SJSA1 (cell line): Measurements from ENCODE around the gene GCSAML. TPM values are rescaled to one million over a fixed set of nuclear protein-coding genes. Genes with fewer than 3 reads are reported as not detected.

Experiments used
- DNase-seq, 2 experiments: peaks; one replicate each; pipeline ENCODE4 v3.0.0-alpha.2; 2015 to 2020; ENCODE audit warnings: low spot score in 2 of 2, low read depth in 1 of 2
- H3K27ac ChIP-seq: fragments of 250-450 bp; sonication (Bioruptor Pico); 2 replicates; pipeline ENCODE4 v1.5.1; 2020; ENCODE audit warnings: mild to moderate bottlenecking, moderate library complexity
- H3K27me3 ChIP-seq: fragments of 250-450 bp; sonication (Bioruptor Pico); replicated peaks from 2 replicates; pipeline ENCODE4 v1.5.1; 2020; ENCODE audit warnings: mild to moderate bottlenecking, moderate library complexity
- H3K36me3 ChIP-seq: fragments of 250-450 bp; sonication (Bioruptor Pico); 2 replicates; pipeline ENCODE4 v1.5.1; 2020; ENCODE audit warnings: mild to moderate bottlenecking
- H3K4me1 ChIP-seq: fragments of 250-450 bp; sonication (Bioruptor Pico); replicated peaks from 2 replicates; pipeline ENCODE4 v1.6.1; 2021; ENCODE audit warnings: mild to moderate bottlenecking
- H3K4me3 ChIP-seq: fragments of 250-450 bp; sonication (Bioruptor Pico); 2 replicates; pipeline ENCODE4 v1.5.1; 2020; ENCODE audit warnings: mild to moderate bottlenecking
- H3K9me3 ChIP-seq: fragments of 250-450 bp; sonication (Bioruptor Pico); replicated peaks from 2 replicates; pipeline ENCODE4 v1.5.1; 2020; ENCODE audit warnings: mild to moderate bottlenecking
- total RNA-seq: library from RNA; depleted of rRNA; stranded (reverse); fragments of >200 nt; shearing (Covaris generic); gene quantifications from 2 replicates; pipeline ENCODE4 v1.2.3, GENCODE V29; 2014

Gene GCSAML
- total RNA-seq, 1 experiment from 2014 or later: not detected

- Histone ChIP-seq H3K9me3 (peaks cover 7% of the 10 kb centered on the region), H3K4me3 (no peak overlapping the region), H3K27ac (no peak overlapping the region), H3K27me3 (no peaks in the 10 kb centered on the region), H3K36me3 (no peaks in the 10 kb centered on the region), H3K4me1 (no peaks in the 10 kb centered on the region)
- no peak for DNase-seq
Observed at GRCh38 chr1:247540581-247540980, 8.4 kb upstream of the GCSAML start.

- H3K27ac ChIP-seq: no peak overlapping the region
- no peaks in the 10 kb centered on the region for H3K27me3 ChIP-seq
- no peaks in the 10 kb centered on the region for H3K36me3 ChIP-seq
- H3K4me3 ChIP-seq: no peak overlapping the region
- no peaks in the 10 kb centered on the region for H3K4me1 ChIP-seq
- DNase-seq: no peak
- H3K9me3 ChIP-seq: 0 out of 2 replicates have a peak, but pooled peaks cover 4% of the 10 kb centered on the region
Observed at GRCh38 chr1:247542811-247543210, 6.1 kb upstream of the GCSAML start.

- no peaks in the 10 kb centered on the region for H3K27me3 ChIP-seq
- no peak for DNase-seq
Observed at GRCh38 chr1:247548092-247548491, 842 bp upstream of the GCSAML start.

GRCh38 chr1:247551721-247552120 lies 2.8 kb downstream of the GCSAML start:
- no peaks in the 10 kb centered on the region for H3K4me1 ChIP-seq
- no peaks in the 10 kb centered on the region for H3K27me3 ChIP-seq
- no peak overlapping the region for H3K4me3 ChIP-seq
- H3K9me3 ChIP-seq: 0 out of 2 replicates have a peak, but pooled peaks cover 15% of the 10 kb centered on the region
- no peak overlapping the region for H3K27ac ChIP-seq
- no peaks in the 10 kb centered on the region for H3K36me3 ChIP-seq
- DNase-seq: no peak

More at GRCh38 chr1:247548092-247548491, 842 bp upstream of the GCSAML start:
- no peaks in the 10 kb centered on the region for H3K36me3 ChIP-seq
- H3K27ac ChIP-seq: no peak overlapping the region
- H3K4me3 ChIP-seq: no peak overlapping the region
- H3K9me3 ChIP-seq: 0 out of 2 replicates have a peak, but pooled peaks cover 11% of the 10 kb centered on the region
- no peaks in the 10 kb centered on the region for H3K4me1 ChIP-seq

GRCh38 chr1:247552231-247552630 lies 3.3 kb downstream of the GCSAML start:
- Histone ChIP-seq H3K27me3 (no peaks in the 10 kb centered on the region), H3K4me3 (no peak overlapping the region), H3K9me3 (0 out of 2 replicates have a peak, but pooled peaks cover 15% of the 10 kb centered on the region), H3K36me3 (no peaks in the 10 kb centered on the region), H3K4me1 (no peaks in the 10 kb centered on the region), H3K27ac (no peak overlapping the region)
- no peak for DNase-seq

GRCh38 chr1:247557926-247558674 lies 9.2 kb downstream of the GCSAML start:
- no peaks in the 10 kb centered on the region for H3K4me1 ChIP-seq
- 0 out of 2 replicates have a peak, but pooled peaks cover 4% of the 10 kb centered on the region for H3K9me3 ChIP-seq
- H3K4me3 ChIP-seq: no peak overlapping the region
- no peaks in the 10 kb centered on the region for H3K27me3 ChIP-seq
- H3K36me3 ChIP-seq: no peaks in the 10 kb centered on the region
- H3K27ac ChIP-seq: no peak overlapping the region
- DNase-seq: no peak

- DNase-seq: no peak
- Histone ChIP-seq H3K27me3 (no peaks in the 10 kb centered on the region), H3K36me3 (no peaks in the 10 kb centered on the region), H3K4me3 (no peak overlapping the region), H3K4me1 (no peaks in the 10 kb centered on the region), H3K27ac (no peak overlapping the region), H3K9me3 (0 out of 2 replicates have a peak, but pooled peaks cover under 1% of the 10 kb centered on the region)
Observed at GRCh38 chr1:247561711-247562110, 12.8 kb downstream of the GCSAML start.

GRCh38 chr1:247562198-247562597 lies 13.3 kb downstream of the GCSAML start:
- H3K36me3 ChIP-seq: no peaks in the 10 kb centered on the region
- no peaks in the 10 kb centered on the region for H3K4me1 ChIP-seq
- no peak for DNase-seq
- no peak overlapping the region for H3K4me3 ChIP-seq
- H3K9me3 ChIP-seq: no peaks in the 10 kb centered on the region
- no peak overlapping the region for H3K27ac ChIP-seq
- no peaks in the 10 kb centered on the region for H3K27me3 ChIP-seq

GRCh38 chr1:247574236-247574635 lies 25.3 kb downstream of the GCSAML start:
- 0 out of 2 replicates have a peak, but pooled peaks cover 5% of the 10 kb centered on the region for H3K9me3 ChIP-seq
- H3K27ac ChIP-seq: no peak overlapping the region
- H3K4me3 ChIP-seq: no peak overlapping the region
- no peaks in the 10 kb centered on the region for H3K36me3 ChIP-seq
- no peaks in the 10 kb centered on the region for H3K4me1 ChIP-seq
- H3K27me3 ChIP-seq: no peaks in the 10 kb centered on the region
- DNase-seq: no peak

- Histone ChIP-seq H3K36me3 (no peaks in the 10 kb centered on the region), H3K27me3 (no peaks in the 10 kb centered on the region), H3K9me3 (peaks cover 10% of the 10 kb centered on the region; the same call in 1 of the 2 replicates), H3K27ac (no peak overlapping the region), H3K4me1 (no peaks in the 10 kb centered on the region), H3K4me3 (no peak overlapping the region)
- no peak for DNase-seq
Observed at GRCh38 chr1:247574664-247575063, 25.7 kb downstream of the GCSAML start.

GRCh38 chr1:247576514-247576913 lies 27.6 kb downstream of the GCSAML start:
- Histone ChIP-seq H3K27ac (no peak overlapping the region), H3K4me3 (no peak overlapping the region), H3K27me3 (no peaks in the 10 kb centered on the region), H3K36me3 (no peaks in the 10 kb centered on the region), H3K4me1 (no peaks in the 10 kb centered on the region), H3K9me3 (peaks cover 11% of the 10 kb centered on the region; the same call in 1 of the 2 replicates)
- DNase-seq: no peak

- no peaks in the 10 kb centered on the region for H3K36me3 ChIP-seq
- H3K9me3 ChIP-seq: peaks cover 11% of the 10 kb centered on the region; the same call in 1 of the 2 replicates
- H3K27ac ChIP-seq: no peak overlapping the region
- H3K4me3 ChIP-seq: no peak overlapping the region
- no peak for DNase-seq
- H3K27me3 ChIP-seq: no peaks in the 10 kb centered on the region
- H3K4me1 ChIP-seq: no peaks in the 10 kb centered on the region
Observed at GRCh38 chr1:247578946-247579460, 30.1 kb downstream of the GCSAML start.

GRCh38 chr1:247588060-247588459 lies 39.1 kb downstream of the GCSAML start, which contains the start of gene OR2G2:
OR2G2 (plus strand) TSS chr1:247588360; CDS start chr1:247588360, 0 bp downstream.
- H3K36me3 ChIP-seq: no peaks in the 10 kb centered on the region
- H3K4me1 ChIP-seq: no peaks in the 10 kb centered on the region
- H3K27me3 ChIP-seq: no peaks in the 10 kb centered on the region
- H3K4me3 ChIP-seq: no peak within 1 kb of the TSS
- peaks cover 2% of the 10 kb centered on the region; the same call in 1 of the 2 replicates for H3K9me3 ChIP-seq
- DNase-seq: no peak
- no peak within 1 kb of the TSS for H3K27ac ChIP-seq

- no peaks in the 10 kb centered on the region for H3K4me1 ChIP-seq
Observed at GRCh38 chr1:247605286-247605685, 56.4 kb downstream of the GCSAML start, which contains the start of gene OR2G3. OR2G3 (plus strand) TSS chr1:247605586; CDS start chr1:247605586, 0 bp downstream.

More at GRCh38 chr1:247605286-247605685, 56.4 kb downstream of the GCSAML start, which contains the start of gene OR2G3:
- Histone ChIP-seq H3K27ac (no peak within 1 kb of the TSS), H3K36me3 (no peaks in the 10 kb centered on the region), H3K27me3 (no peaks in the 10 kb centered on the region), H3K9me3 (peaks cover 5% of the 10 kb centered on the region; the same call in 1 of the 2 replicates), H3K4me3 (no peak within 1 kb of the TSS)
- no peak for DNase-seq
